RWPE1 (cell line): ENCODE results near the gene TRDN.

Source experiments
- CTCF ChIA-PET: fragments of 350-600 bp; sonication (Branson Sonifier 250); formaldehyde crosslinking; extraction: SDS; loops from one replicate; lab custom pipeline; 2021; lab: Yijun Ruan, JAX
- POLR2A ChIA-PET: fragments of 400-600 bp; formaldehyde crosslinking; extraction: SDS; loops from one replicate; lab custom pipeline; 2020; ENCODE audit warnings: antibody characterized with exemption; ENCODE audit not compliant: low non-redundant PET; lab: Yijun Ruan, JAX
- DNase-seq: peaks from one replicate; pipeline ENCODE4 v3.0.0; 2012; ENCODE audit warnings: low spot score
- H3K27ac ChIP-seq: fragments of 450-650 bp; 2 replicates; pipeline ENCODE4 v1.5.1; 2017
- TF ChIP-seq, protein P1 (sequence below): fragments of 450-650 bp; conservative IDR thresholded peaks from 2 replicates; pipeline ENCODE4 v1.5.1; 2017; ENCODE audit warnings: low read depth, mild to moderate bottlenecking

TRDN gene

DNA sequence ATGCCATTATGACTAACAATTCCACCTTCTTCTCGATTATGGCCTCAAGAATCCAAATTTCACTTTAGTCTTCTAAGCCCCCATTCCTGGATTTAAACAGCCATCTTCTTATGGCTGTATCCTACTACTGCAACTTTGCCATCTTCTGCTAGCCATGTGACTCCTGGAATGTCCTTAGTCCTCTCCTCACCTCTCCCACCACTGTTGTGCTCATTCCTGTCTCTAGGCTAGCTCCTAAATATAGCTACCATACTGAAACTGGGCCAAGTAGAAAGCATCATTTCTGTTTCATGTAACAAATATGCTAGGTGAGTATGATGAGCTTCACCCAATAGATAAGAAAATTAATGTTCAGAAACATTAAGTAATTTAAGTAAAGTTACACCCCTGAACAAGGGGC lies 327.6 kb downstream of the TRDN start:
- DNase-seq = no peak
- CTCF ChIA-PET = interaction anchor here (0.7 kb wide), 1 partner anchor 39 kb away, joined by 3 read pairs; no protein-coding TSS in a partner anchor
- TF ChIP-seq, protein P1, sequence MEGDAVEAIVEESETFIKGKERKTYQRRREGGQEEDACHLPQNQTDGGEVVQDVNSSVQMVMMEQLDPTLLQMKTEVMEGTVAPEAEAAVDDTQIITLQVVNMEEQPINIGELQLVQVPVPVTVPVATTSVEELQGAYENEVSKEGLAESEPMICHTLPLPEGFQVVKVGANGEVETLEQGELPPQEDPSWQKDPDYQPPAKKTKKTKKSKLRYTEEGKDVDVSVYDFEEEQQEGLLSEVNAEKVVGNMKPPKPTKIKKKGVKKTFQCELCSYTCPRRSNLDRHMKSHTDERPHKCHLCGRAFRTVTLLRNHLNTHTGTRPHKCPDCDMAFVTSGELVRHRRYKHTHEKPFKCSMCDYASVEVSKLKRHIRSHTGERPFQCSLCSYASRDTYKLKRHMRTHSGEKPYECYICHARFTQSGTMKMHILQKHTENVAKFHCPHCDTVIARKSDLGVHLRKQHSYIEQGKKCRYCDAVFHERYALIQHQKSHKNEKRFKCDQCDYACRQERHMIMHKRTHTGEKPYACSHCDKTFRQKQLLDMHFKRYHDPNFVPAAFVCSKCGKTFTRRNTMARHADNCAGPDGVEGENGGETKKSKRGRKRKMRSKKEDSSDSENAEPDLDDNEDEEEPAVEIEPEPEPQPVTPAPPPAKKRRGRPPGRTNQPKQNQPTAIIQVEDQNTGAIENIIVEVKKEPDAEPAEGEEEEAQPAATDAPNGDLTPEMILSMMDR = no peak
- H3K27ac ChIP-seq = no peak overlapping the region
- POLR2A ChIA-PET = no interaction called here

DNA sequence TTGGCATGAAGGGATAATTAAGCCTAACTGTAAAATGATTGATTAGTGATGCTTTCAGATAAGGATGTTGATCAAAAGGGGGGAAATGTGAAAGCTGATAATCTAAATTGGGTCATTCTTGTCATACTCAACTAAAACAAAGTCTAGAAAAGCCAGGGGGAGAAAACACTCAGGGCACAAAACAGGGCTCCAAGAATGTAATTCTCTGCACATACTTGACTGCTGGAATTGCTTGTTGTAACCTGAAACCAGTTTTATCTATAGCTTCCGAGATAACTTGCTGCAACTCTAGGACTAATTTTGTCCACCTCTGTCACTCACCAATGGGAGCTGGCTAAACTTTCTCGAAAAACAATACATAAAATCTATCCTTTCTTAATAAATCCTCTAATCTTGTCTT lies 330.4 kb downstream of the TRDN start:
- no peak overlapping the region for H3K27ac ChIP-seq
- TF ChIP-seq, protein P1 = no peak
- ChIA-PET CTCF (no interaction called here), POLR2A (no interaction called here)
- DNase-seq = no peak

DNA sequence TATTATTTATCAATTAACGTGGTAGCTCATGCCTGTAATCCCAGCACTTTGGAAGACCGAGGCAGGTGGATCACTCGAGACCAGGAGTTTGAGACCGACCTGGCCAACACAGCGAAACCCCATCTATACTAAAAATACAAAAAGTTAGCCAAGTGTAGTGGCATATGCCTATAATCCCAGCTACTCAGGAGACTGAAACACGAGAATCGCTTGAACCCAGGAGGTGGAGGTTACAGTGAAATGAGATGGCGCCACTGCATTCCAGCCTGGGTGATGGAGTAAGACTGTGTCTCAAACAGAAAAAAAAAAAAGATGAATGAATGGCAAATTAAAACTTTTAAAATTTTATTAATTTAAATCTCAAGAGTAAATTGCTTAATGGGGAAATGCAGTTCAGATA lies 341.1 kb downstream of the TRDN start:
- H3K27ac ChIP-seq = no peak overlapping the region
- ChIA-PET CTCF (no interaction called here), POLR2A (no interaction called here)
- no peak for DNase-seq
- TF ChIP-seq, protein P1 = no peak

DNA sequence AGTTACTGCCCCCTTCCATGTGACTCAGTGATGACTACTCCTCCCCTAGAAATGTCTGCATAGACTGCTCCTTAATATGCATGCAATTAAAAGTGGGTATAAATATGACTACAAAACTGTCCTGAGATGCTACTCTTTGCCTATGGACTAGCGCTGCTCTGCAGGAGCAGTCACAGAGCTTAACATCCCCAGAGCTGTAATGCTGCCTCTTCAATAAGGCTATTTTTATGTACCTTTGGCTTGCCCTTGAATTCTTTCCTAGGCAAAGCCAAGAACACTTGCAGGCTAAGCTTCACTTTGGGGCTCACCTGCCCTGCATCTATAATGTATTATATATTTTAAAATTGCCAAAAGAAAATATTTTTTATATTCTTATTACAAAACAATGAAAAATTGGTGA lies 341.6 kb downstream of the TRDN start:
- TF ChIP-seq, protein P1 = no peak
- ChIA-PET POLR2A (no interaction called here), CTCF (no interaction called here)

DNA sequence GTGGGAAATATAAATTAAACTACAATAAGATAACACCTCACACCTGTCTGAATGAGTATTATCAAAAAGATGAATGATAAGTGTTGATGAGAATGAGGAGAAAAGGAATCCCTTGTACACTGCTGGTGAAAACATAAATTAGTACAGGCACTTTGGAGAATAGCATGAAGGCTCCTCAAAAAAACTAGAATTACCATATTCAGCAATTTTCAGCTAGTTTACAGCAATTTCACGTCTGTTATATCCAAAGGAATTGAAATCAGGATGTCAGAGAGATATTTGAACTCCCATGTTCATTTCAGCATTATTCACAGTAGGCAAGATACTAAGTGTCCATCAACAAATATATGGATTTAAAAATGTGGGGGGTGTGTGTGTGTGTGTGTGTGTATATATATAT lies 348.1 kb downstream of the TRDN start:
- DNase-seq = no peak
- H3K27ac ChIP-seq = no peak overlapping the region
- TF ChIP-seq, protein P1 = no peak
- CTCF ChIA-PET = no interaction called here
- POLR2A ChIA-PET = no interaction called here

More for the DNA sequence above, 341.6 kb downstream of the TRDN start:
- DNase-seq = no peak
- H3K27ac ChIP-seq = no peak overlapping the region

DNA sequence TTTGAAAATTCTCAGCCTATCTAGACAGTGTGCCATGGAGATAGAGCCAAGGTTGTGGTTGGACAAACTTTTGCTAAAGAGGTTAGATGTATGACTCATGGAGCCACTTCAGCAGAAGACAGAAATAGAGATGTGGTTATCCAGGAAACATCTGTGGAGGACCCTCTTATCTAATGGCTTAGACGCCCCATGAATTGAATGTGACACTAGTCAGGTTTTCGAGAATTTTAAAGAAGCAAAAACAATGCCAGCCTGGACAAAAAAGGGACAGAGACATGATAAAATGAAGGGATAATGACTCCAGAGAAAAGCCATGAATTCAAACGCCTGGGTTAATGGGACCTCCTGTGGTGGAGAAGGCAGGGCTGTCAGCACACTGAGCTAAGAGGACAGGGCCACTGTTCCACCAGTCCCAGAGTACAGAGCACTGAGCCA lies 360.2 kb downstream of the TRDN start:
- no peak overlapping the region for H3K27ac ChIP-seq
- ChIA-PET CTCF (no interaction called here), POLR2A (no interaction called here)
- TF ChIP-seq, protein P1 = no peak
- DNase-seq = no peak
